WI38 (cell line): ENCODE results near the gene PDIK1L.

ENCODE experiments used
- H3K4me3 ChIP-seq: 2 replicates; pipeline ENCODE4 v1.5.1; 2011; ENCODE audit warnings: low read depth, mild to moderate bottlenecking, control low read depth, low read length
- CTCF ChIP-seq: IDR thresholded peaks from 2 replicates; pipeline ENCODE4 v1.5.1; 2012; ENCODE audit warnings: low read depth, mild to moderate bottlenecking, control low read depth, low read length

PDIK1L gene

GRCh38 chr1:26145960-26146294 is 34.3 kb downstream of the PDIK1L start:
- TF ChIP-seq CTCF = no peak
- H3K4me3 ChIP-seq = no peak overlapping the region

GRCh38 chr1:26148887-26149286 is 37.3 kb downstream of the PDIK1L start:
- H3K4me3 ChIP-seq = no peak overlapping the region
- no peak for TF ChIP-seq CTCF

GRCh38 chr1:26153966-26154532 is 42.4 kb downstream of the PDIK1L start:
- no peak for TF ChIP-seq CTCF
- no peak overlapping the region for H3K4me3 ChIP-seq

GRCh38 chr1:26154750-26155149 is 43.1 kb downstream of the PDIK1L start:
- no peak for TF ChIP-seq CTCF

GRCh38 chr1:26155370-26156284 is 44.0 kb downstream of the PDIK1L start:
- no peak overlapping the region for H3K4me3 ChIP-seq
- no peak for TF ChIP-seq CTCF

More at GRCh38 chr1:26154750-26155149, 43.1 kb downstream of the PDIK1L start:
- no peak overlapping the region for H3K4me3 ChIP-seq

GRCh38 chr1:26156285-26157038 is 44.8 kb downstream of the PDIK1L start:
- no peak overlapping the region for H3K4me3 ChIP-seq
- no peak for TF ChIP-seq CTCF
